HepG2 (cell line): ENCODE results near the gene TBC1D14. TPM values are rescaled to one million over a fixed set of nuclear protein-coding genes. Genes with fewer than 3 reads are reported as not detected.

Experiments used
- ARHGAP35 ChIP-seq: sonication (generic); formaldehyde crosslinking; IDR thresholded peaks from 2 replicates; pipeline ENCODE4 v1.9.0; 2022; ENCODE audit warnings: mild to moderate bottlenecking, inconsistent platforms, moderate library complexity, missing genetic modification reagents, borderline replicate concordance
- FOSL2 ChIP-seq: sonication (generic); formaldehyde crosslinking; IDR thresholded peaks from 2 replicates; pipeline ENCODE4 v1.4.0; 2020; ENCODE audit warnings: missing genetic modification reagents
- FOXK2 ChIP-seq: fragments of 450-650 bp; IDR thresholded peaks from 2 replicates; pipeline ENCODE4 v1.6.1; 2016
- HNRNPLL ChIP-seq: fragments of 200-400 bp; formaldehyde crosslinking; IDR thresholded peaks from 2 replicates; pipeline ENCODE4 v1.6.1; 2017; ENCODE audit warnings: mild to moderate bottlenecking, low read depth, low read length; ENCODE audit not compliant: poor library complexity, severe bottlenecking
- IKZF1 ChIP-seq: fragments of 450-650 bp; IDR thresholded peaks from 2 replicates; pipeline ENCODE4 v1.7.1; 2016
- MAF1 ChIP-seq: sonication (generic); formaldehyde crosslinking; IDR thresholded peaks from 2 replicates; pipeline ENCODE4 v1.5.0; 2020; ENCODE audit warnings: missing genetic modification reagents, borderline replicate concordance
- MED1 ChIP-seq: sonication (generic); formaldehyde crosslinking; IDR thresholded peaks from 2 replicates; pipeline ENCODE4 v1.4.0; 2020; ENCODE audit warnings: missing genetic modification reagents
- NFATC3 ChIP-seq: sonication (generic); formaldehyde crosslinking; IDR thresholded peaks from 2 replicates; pipeline ENCODE4 v1.5.1; 2020; ENCODE audit warnings: mild to moderate bottlenecking, missing genetic modification reagents
- RFXAP ChIP-seq: sonication (generic); formaldehyde crosslinking; IDR thresholded peaks from 2 replicates; pipeline ENCODE4 v1.4.0; 2020; ENCODE audit warnings: missing genetic modification reagents, borderline replicate concordance
- ZEB1 ChIP-seq: IDR thresholded peaks from 2 replicates; pipeline ENCODE4 v1.6.1; 2012; ENCODE audit warnings: mild to moderate bottlenecking, low read depth, inconsistent platforms; ENCODE audit not compliant: insufficient replicate concordance
- ZNF10 ChIP-seq: sonication (generic); formaldehyde crosslinking; IDR thresholded peaks from 2 replicates; pipeline ENCODE4 v1.4.0; 2020; ENCODE audit warnings: mild to moderate bottlenecking, low read depth, missing genetic modification reagents, borderline replicate concordance
- ZNF230 ChIP-seq: sonication (generic); formaldehyde crosslinking; IDR thresholded peaks from 2 replicates; pipeline ENCODE4 v1.4.0; 2020; ENCODE audit warnings: mild to moderate bottlenecking, missing genetic modification reagents
- polyA plus RNA-seq, 8 experiments: library from polyadenylated mRNA; depleted of rRNA in 3 of 8; stranded (reverse) in 7 of 8; unstranded in 1 of 8; fragments of >200 nt; fragmentation: Illumina TruSeq in 4 of 8; extraction: Trizol in 4 of 8; gene quantifications; 2 replicates each; pipeline versions ENCODE4 v1.2.1 to v1.2.3, GENCODE V29; 2011 to 2016; ENCODE audit warnings: low read depth in 4 of 8, missing spikeins in 1 of 8, mixed read lengths in 1 of 8; ENCODE audit not compliant: insufficient read depth in 1 of 8
- total RNA-seq, 5 experiments: library from RNA; depleted of rRNA; stranded (reverse); fragments of >200 nt; fragmentation: Illumina TruSeq; extraction: Trizol; gene quantifications; 2 replicates each; pipeline ENCODE4 v1.2.3, GENCODE V29; 2016; ENCODE audit warnings: low read depth in 1 of 5
- TF ChIP-seq, protein P1 (sequence below): sonication (generic); formaldehyde crosslinking; IDR thresholded peaks from 2 replicates; pipeline ENCODE4 v1.5.0; 2020; ENCODE audit warnings: mild to moderate bottlenecking, missing genetic modification reagents, moderate library complexity
- TF ChIP-seq, protein P2 (sequence below): IDR thresholded peaks from 2 replicates; pipeline ENCODE4 v1.4.0; 2020; ENCODE audit warnings: mild to moderate bottlenecking, missing genetic modification reagents
- TF ChIP-seq, protein P3 (sequence below): sonication (generic); formaldehyde crosslinking; IDR thresholded peaks from 2 replicates; pipeline ENCODE4 v1.4.0; 2020; ENCODE audit warnings: missing genetic modification reagents, borderline replicate concordance
- TF ChIP-seq, protein P4 (sequence below): conservative IDR thresholded peaks from 2 replicates; pipeline ENCODE4 v1.6.1; 2018; ENCODE audit warnings: missing genetic modification reagents

Gene TBC1D14
- total and polyA plus RNA-seq, 2 of the 13 experiments (the other 11 are each of a cell fraction or from before 2014, with no cell fraction given) = 29.5 to 46.5 TPM

DNA sequence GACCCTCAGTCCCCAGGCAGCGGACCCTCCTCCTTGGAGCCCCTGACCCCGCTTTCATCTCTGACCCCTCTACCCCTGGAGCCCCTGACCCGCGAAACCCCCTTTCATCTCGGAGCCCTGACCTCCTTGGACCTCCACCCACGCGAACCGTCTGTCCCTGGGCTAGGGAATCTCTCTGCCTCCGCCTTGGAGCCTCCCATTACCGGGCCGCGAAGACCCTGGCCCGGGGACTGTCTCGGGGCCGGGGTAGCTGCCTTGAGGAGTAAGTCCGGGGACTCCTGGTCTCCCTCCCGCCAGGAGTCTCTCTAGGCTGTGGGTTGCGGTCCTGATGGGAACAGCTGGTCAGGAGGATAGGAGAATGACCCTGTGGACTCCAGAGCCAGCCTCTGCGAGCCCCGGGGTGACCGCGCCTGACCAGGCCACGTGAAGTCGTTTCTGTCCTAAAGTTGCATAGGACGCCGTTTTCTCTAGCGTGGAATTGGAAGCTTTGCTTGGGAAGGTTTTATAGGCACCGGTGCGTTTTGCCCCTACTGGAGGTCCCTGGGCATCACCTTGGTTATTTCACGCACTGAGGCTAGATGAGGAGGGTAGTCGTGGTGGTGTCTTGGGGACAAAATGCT lies 824 bp downstream of the TBC1D14 start (continued):
- TF ChIP-seq, protein P1, sequence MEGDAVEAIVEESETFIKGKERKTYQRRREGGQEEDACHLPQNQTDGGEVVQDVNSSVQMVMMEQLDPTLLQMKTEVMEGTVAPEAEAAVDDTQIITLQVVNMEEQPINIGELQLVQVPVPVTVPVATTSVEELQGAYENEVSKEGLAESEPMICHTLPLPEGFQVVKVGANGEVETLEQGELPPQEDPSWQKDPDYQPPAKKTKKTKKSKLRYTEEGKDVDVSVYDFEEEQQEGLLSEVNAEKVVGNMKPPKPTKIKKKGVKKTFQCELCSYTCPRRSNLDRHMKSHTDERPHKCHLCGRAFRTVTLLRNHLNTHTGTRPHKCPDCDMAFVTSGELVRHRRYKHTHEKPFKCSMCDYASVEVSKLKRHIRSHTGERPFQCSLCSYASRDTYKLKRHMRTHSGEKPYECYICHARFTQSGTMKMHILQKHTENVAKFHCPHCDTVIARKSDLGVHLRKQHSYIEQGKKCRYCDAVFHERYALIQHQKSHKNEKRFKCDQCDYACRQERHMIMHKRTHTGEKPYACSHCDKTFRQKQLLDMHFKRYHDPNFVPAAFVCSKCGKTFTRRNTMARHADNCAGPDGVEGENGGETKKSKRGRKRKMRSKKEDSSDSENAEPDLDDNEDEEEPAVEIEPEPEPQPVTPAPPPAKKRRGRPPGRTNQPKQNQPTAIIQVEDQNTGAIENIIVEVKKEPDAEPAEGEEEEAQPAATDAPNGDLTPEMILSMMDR = peak; percentile 51
- 0 out of 2 replicates have a peak, but pooled peaks have one; percentile 76 for TF ChIP-seq NFATC3 (CRISPR knock-in tag)
- peak; percentile 45; the same call in 1 of the 2 replicates for TF ChIP-seq MED1
- TF ChIP-seq, protein P2, sequence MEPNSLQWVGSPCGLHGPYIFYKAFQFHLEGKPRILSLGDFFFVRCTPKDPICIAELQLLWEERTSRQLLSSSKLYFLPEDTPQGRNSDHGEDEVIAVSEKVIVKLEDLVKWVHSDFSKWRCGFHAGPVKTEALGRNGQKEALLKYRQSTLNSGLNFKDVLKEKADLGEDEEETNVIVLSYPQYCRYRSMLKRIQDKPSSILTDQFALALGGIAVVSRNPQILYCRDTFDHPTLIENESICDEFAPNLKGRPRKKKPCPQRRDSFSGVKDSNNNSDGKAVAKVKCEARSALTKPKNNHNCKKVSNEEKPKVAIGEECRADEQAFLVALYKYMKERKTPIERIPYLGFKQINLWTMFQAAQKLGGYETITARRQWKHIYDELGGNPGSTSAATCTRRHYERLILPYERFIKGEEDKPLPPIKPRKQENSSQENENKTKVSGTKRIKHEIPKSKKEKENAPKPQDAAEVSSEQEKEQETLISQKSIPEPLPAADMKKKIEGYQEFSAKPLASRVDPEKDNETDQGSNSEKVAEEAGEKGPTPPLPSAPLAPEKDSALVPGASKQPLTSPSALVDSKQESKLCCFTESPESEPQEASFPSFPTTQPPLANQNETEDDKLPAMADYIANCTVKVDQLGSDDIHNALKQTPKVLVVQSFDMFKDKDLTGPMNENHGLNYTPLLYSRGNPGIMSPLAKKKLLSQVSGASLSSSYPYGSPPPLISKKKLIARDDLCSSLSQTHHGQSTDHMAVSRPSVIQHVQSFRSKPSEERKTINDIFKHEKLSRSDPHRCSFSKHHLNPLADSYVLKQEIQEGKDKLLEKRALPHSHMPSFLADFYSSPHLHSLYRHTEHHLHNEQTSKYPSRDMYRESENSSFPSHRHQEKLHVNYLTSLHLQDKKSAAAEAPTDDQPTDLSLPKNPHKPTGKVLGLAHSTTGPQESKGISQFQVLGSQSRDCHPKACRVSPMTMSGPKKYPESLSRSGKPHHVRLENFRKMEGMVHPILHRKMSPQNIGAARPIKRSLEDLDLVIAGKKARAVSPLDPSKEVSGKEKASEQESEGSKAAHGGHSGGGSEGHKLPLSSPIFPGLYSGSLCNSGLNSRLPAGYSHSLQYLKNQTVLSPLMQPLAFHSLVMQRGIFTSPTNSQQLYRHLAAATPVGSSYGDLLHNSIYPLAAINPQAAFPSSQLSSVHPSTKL (CRISPR knock-in tag) = no peak
- no peak for TF ChIP-seq MAF1 (CRISPR knock-in tag)
- TF ChIP-seq ZEB1 = no peak
- TF ChIP-seq, protein P3, sequence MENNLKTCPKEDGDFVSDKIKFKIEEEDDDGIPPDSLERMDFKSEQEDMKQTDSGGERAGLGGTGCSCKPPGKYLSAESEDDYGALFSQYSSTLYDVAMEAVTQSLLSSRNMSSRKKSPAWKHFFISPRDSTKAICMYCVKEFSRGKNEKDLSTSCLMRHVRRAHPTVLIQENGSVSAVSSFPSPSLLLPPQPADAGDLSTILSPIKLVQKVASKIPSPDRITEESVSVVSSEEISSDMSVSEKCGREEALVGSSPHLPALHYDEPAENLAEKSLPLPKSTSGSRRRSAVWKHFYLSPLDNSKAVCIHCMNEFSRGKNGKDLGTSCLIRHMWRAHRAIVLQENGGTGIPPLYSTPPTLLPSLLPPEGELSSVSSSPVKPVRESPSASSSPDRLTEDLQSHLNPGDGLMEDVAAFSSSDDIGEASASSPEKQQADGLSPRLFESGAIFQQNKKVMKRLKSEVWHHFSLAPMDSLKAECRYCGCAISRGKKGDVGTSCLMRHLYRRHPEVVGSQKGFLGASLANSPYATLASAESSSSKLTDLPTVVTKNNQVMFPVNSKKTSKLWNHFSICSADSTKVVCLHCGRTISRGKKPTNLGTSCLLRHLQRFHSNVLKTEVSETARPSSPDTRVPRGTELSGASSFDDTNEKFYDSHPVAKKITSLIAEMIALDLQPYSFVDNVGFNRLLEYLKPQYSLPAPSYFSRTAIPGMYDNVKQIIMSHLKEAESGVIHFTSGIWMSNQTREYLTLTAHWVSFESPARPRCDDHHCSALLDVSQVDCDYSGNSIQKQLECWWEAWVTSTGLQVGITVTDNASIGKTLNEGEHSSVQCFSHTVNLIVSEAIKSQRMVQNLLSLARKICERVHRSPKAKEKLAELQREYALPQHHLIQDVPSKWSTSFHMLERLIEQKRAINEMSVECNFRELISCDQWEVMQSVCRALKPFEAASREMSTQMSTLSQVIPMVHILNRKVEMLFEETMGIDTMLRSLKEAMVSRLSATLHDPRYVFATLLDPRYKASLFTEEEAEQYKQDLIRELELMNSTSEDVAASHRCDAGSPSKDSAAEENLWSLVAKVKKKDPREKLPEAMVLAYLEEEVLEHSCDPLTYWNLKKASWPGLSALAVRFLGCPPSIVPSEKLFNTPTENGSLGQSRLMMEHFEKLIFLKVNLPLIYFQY (CRISPR knock-in tag) = no peak
- TF ChIP-seq ZNF10 (CRISPR knock-in tag) = no peak
- TF ChIP-seq FOSL2 (CRISPR knock-in tag) = no peak
- no peak for TF ChIP-seq IKZF1
- TF ChIP-seq FOXK2 = no peak
- TF ChIP-seq, protein P4, sequence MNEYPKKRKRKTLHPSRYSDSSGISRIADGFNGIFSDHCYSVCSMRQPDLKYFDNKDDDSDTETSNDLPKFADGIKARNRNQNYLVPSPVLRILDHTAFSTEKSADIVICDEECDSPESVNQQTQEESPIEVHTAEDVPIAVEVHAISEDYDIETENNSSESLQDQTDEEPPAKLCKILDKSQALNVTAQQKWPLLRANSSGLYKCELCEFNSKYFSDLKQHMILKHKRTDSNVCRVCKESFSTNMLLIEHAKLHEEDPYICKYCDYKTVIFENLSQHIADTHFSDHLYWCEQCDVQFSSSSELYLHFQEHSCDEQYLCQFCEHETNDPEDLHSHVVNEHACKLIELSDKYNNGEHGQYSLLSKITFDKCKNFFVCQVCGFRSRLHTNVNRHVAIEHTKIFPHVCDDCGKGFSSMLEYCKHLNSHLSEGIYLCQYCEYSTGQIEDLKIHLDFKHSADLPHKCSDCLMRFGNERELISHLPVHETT (CRISPR knock-in tag) = no peak
- no peak for TF ChIP-seq ZNF230 (CRISPR knock-in tag)
- no peak for TF ChIP-seq RFXAP (CRISPR knock-in tag)
- no peak; the same call in 1 of the 2 replicates for TF ChIP-seq ARHGAP35 (CRISPR knock-in tag)
- TF ChIP-seq HNRNPLL = no peak
